GM19372 (cell line): ENCODE data around the gene CCDC60.
"Not testable (repeated sequence)": the region's sequence is repeated elsewhere in the genome, so short reads cannot be mapped to it uniquely, and the experiment has no call there.

ENCODE experiments used
- ATAC-seq: cut with Tn5 transposase; IDR thresholded peaks from one replicate; pipeline ENCODE4 v1.9.1; 2021; ENCODE audit warnings: mild to moderate bottlenecking, low read depth, moderate library complexity; ENCODE audit not compliant: unreplicated experiment

Gene CCDC60

GRCh38 chr12:119338593-119339363, 4.2 kb downstream of the CCDC60 start:
- no peak for ATAC-seq

- ATAC-seq = no peak
Measured at GRCh38 chr12:119340578-119340977, 6.0 kb downstream of the CCDC60 start.

GRCh38 chr12:119341020-119341419, 6.5 kb downstream of the CCDC60 start:
- no peak for ATAC-seq

- no peak for ATAC-seq
Measured at GRCh38 chr12:119341988-119342387, 7.5 kb downstream of the CCDC60 start.

DNA sequence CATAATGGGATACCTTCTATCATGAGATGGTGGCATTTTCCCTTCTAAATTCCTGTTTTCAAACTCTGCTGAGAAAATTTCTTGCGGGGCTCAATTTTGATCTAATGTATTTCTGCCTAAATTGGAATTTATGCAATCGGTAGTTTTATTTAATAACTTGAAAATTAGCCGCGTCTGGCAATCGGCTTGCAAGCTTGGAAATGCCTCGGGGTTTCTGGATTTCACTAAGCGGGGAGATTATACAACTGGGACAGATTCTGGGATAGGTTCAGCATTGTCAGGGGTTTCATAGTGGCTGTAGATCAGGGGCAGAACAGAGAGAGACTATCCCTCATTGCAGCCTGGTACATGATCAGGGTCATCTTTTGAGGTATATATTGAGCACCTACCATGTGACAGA, 8.6 kb downstream of the CCDC60 start:
- ATAC-seq = no peak

DNA sequence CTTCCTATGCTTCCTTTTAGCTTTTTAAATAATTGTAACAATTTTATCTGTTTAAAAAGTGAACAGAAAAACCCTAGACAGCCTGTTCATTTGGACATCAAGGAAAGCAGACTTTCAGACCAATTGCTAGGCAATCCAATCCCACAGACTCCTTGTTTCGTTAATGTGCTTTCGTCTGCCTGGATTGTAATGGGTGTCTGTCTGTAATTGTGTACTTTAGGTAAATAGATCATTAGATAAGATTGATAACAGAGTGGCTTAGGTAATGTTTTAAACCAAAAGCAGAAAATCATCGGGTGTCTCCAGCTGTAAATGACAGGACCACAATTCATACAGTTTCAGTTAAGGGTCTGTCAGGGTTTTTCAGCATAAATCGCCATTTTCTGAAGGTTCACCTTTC, 19.6 kb downstream of the CCDC60 start:
- ATAC-seq = no peak

GRCh38 chr12:119360366-119360765, 25.8 kb downstream of the CCDC60 start:
- ATAC-seq = not testable (repeated sequence)

DNA sequence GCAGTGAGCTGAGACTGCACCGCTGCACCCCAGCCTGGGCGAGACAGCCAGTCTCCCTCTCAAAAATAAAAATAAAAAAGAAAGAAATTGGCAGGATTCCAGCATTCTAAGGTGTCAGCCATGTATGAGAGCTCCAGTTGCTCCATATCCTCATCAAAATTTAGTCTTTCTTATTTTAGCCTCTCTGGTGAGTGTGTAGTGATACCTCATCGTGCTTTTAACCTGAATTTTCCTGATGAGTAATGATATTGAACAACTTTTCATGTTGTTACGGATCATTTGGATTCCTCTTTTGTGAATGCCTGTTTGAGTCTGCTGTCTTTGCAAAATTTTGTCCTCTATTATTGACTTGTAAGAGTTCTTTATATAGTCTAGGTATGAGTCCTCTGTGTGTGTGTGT, 28.5 kb downstream of the CCDC60 start:
- ATAC-seq = no peak

DNA sequence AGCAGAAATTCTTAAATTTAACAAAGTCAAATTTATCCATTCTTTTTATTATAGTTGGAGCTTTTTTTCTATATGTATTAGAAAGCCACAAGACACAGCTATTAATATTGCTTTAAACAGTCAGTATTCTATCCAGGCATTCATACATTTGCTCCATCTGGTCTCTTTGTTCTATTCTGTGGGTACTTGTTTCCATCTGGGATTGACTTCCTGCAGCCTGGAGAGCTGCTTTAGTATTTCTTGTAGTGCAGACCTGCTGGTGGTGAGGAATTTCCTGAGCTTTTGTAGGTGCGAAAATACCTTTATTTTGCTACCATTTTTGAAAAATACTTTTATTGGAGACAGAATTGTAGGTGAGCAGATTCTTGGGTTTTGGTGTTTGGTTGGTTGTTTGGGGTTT, 29.0 kb downstream of the CCDC60 start:
- ATAC-seq = no peak

- ATAC-seq = no peak
Measured at GRCh38 chr12:119365451-119365850, 30.9 kb downstream of the CCDC60 start.

- no peak for ATAC-seq
Measured at GRCh38 chr12:119366007-119366406, 31.5 kb downstream of the CCDC60 start.

DNA sequence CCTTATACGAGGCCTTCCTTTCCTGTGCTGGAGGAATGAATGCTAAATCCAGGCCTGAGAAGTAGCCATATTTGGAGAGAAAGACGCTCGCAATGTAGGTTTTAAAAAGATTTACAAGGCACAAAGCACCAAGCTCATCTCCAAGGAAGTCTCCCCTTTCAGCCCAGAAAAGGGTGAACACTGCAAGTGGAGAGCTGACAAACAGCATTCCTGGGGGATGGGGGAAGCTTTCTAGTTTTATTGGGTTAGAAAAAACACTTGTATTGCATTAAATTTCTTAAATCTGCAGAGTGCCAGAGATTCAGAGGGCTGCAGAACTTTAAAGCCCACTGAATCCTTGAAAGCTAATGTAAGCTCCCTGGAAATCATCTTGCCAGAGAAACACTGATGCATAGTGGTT, 34.6 kb downstream of the CCDC60 start:
- no peak for ATAC-seq

DNA sequence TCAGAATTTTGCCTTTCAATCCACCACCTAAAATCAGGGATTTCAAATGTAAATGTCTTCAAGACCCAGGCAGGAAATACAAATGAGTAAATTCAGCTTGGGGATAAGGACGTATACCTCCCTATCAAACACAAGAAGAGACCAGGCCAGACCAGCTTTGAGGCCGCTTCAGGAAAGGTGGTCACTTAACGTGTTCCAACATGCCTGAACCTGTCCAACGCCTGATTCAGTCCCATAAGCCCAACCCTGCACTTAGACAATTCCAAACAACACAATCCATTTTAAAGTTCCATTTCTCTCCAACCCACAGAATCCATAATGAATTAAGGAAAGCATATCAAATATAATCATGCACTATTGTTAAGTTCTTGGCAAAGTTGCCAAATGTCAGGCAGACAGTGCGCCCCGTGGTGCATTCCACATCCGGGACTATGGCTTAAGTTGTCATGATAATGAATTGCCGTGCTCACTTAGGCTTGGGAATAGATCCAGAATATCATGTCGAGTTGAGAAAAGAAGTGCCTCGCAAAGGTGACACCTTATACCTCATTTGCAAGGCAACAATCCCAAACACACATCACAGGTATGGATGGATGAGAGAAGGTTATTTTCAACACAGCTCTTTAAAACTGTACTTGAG, 35.5 kb downstream of the CCDC60 start:
- ATAC-seq = no peak

GRCh38 chr12:119372540-119372939, 38.0 kb downstream of the CCDC60 start:
- ATAC-seq = no peak

DNA sequence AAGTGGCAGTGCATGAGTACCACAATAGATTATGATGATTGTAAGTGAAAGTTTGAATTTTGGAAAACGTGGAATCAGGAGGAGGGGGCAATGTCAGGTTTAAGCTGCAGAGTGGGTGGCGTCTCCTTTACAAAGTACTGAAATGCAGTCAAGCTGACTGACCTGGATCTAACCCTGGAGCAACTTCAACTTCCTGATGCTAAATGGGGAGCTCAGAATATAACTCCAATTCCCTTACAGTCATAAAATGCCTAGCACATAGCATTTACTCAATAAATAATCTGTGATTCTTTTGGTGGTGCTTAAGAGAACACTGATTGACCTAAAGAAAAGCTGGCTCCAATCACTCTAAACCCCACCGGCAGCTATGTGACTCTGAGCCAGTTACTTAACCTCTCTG, 38.5 kb downstream of the CCDC60 start:
- no peak for ATAC-seq

- no peak for ATAC-seq
Measured at GRCh38 chr12:119373666-119374065, 39.1 kb downstream of the CCDC60 start.

GRCh38 chr12:119374635-119375034, 40.1 kb downstream of the CCDC60 start:
- no peak for ATAC-seq

DNA sequence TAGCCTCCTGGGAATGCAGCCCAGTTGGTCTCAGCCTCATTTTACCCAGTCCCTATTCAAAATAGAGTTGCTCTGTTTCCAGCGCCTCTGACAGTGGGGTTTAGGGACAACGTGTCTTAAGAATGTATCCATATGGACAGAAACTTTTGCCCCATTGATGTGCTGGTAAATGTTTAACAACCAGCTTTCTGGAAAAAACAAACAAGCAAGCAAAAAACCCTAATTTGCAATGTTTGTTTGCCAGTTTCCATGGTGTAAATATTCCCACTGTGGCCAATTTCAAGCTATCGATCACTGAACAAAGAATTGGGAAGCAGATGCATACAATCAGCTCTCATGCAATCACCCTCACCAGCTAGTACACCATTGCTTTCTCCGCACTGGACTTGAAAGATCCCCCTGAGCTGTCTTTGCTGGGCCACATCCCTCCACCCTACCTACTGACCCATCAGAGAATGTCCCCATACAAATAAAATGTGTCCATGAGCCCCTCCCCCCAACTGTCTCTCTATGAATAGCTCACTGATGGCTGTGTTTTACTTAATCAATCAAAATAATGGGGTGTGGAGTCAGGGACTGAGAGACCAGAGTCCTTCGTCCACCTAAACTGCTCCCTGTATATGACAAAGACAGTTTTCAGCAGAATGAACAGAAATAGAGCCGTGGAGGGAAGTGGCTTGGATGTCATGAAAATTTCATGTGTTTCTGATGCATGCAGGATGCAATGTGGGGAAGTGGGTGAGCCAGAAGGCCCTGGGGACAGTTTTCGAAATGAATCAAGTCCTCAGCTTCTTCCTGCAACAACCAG, 40.8 kb downstream of the CCDC60 start:
- ATAC-seq = no peak

DNA sequence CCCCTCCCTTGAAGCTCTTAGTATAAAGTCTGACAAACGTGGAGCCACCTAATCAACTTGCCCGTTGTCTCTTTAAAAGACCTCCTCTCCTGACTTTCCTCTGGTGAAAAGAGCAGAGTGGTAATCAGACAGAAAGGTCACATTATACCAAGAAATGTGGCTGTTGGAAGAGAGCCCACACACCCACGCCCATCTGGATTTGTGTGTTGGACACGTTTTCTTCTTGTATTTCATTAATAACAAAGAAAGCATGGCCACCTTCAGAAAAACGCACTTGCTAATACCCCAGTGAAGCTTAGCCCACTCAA, 41.3 kb downstream of the CCDC60 start:
- ATAC-seq = no peak

GRCh38 chr12:119378903-119379302, 44.4 kb downstream of the CCDC60 start:
- ATAC-seq = no peak

DNA sequence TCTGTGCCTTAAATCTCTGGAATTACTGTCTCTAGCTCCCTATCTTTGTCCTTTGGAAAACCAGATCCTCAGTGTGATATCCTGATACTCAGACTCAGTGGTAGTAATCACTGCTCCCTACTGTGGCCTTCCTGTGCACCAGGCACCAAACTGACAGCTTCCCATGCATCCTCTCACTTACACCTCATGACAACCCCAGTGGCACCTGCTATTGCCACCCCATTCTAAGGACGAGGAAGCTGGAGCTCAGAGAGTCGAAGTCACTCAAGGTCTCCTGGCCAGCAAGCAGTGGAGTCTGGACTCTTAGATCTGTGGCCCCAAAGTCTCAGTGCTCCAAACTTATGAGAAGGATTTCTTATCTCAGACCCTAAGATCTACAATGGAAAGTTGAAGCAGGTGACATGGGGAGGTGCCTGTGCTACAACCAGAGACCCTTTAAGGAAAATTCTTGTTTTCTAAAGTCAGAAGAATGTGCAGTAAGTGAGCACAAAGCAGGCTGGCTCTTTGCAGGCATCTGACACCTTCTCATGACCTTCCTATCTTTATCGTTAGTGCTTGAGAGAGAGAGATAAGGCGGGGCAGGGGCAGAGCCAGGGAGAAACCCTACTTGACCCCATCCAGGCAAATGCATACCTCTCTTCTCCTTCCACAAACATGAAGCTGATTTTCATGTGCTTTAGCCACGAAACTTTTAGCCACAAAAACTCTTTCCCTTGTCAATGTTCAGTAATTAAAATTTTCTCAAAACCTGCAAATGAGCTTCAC, 47.1 kb downstream of the CCDC60 start:
- no peak for ATAC-seq
